ENCODE data around the gene PLOD3. TPM values are rescaled to one million over a fixed set of nuclear protein-coding genes. Genes with fewer than 3 reads are reported as not detected.

Gene PLOD3
- total and polyA plus RNA-seq, 3 experiments from 2014 or later: 23.1 to 45.4 (median 41.3) TPM

DNA sequence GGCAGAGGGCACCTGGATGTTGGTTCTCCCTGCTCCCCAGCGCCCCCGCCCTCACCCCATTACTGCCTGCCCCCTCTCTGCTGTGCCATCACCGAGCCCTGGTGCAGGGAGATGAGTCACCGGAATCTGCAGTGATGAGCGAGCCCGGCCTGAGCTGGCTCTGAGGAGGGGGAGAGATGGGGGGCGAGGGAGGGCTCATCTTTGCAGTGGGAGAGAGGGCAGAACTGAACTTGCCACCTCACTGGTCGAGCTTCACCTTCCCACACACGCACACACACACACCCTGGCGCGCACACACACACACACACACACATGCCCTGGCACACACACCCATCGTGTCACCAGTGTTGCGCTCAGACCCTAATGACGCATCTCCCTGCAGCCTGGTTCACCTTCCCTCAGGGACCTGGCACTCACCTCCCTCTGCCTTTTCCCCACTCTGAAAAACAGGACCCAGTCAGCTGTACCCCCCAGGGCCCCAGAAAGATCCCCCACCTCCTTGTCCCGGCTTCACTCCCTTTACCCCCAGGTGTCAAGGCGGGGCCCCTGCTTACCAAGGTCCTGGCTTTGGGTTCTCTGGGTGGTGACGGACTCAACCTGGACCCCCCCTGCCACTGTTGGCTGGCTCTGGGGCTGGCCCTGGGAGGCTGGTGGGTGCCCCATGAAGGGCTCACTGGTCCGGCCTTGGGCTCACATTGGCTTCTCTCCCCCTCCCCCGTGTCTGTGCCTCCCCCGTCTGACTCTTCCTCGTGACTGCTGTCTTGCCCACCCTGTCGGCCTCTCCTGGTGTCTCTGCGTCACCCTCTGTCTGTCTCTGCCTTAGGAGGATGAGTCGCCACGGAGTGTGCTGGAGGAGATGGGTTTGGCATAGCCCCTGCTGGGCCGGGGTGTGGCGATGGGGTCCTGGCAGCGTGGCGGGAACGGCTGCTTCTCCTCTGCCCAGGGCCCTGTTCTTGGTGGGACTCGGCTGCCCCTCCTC is 57.4 kb downstream of the PLOD3 start:
- Histone ChIP-seq H3K27me3 (ENCODE audit: insufficient read depth, low read length, poor library complexity, severe bottlenecking) (peaks cover 22% of the 10 kb centered on the region), H3K4me3 (ENCODE audit: low read length) (no peak overlapping the region), H3K4me1 (ENCODE audit: insufficient read depth, low read length) (peaks cover 22% of the 10 kb centered on the region), H3K36me3 (ENCODE audit: insufficient read depth, low read length) (no peaks in the 10 kb centered on the region), H3K27ac (ENCODE audit: low read depth, low read length) (no peak overlapping the region), H3K9me3 (ENCODE audit: low read length) (no peaks in the 10 kb centered on the region)
- no peak overlapping the region for H3K4me3 Mint-ChIP-seq
- no peak for DNase-seq
- peaks cover 5 to 26% (median 8%) of the 10 kb centered on the region in 3 donors for H3K36me3 Mint-ChIP-seq
- peaks cover 16% of the 10 kb centered on the region in 2 donors for H3K27me3 Mint-ChIP-seq
- CTCF ChIA-PET: interaction anchor here (5.2 kb wide), 1 partner anchor 16 kb away, joined by 38 read pairs; no protein-coding TSS in a partner anchor
- POLR2A ChIA-PET: no interaction called here
- H3K4me1 Mint-ChIP-seq: peaks cover 15 to 27% (median 17%) of the 10 kb centered on the region in 3 donors
- no peaks in the 10 kb centered on the region for H3K9me3 Mint-ChIP-seq
- H3K27ac Mint-ChIP-seq: peak overlapping the region in 2 of 8 donors; percentile 77 to 91

DNA sequence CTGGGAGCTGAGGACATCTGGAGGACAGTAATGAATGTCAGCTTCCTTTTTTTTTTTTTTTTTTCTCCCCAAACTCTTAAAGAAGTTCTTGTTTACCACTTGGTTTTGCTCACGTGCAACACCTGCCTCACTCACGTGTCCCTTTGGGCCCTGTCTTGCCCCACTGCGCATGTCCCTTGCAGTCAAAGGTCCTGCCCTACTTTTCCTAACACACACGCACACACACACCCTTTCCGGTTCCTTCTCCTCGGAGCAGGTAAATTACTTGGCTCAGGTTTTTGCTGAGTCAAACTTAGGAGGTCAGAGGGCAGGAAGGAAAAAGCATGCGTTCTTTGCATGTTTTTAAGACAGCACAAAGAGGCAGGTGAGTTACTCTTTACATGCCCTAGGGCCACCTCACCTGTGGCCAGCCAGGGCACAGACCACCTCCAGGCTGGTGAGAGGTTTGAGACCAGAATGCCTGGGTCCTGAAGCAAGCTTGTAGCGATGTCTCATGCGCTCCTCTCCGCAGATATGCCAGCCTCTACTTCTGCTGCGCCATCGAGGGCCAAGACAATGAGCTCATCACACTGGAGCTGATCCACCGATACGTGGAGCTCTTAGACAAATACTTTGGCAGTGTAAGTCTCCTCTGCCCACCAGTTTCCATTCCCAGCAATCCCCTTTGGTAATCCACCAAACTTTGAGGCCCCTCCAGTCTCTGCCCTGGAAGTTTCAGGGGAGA is 60.4 kb downstream of the PLOD3 start:
- ChIA-PET CTCF (interaction anchor here (1.3 to 5.2 kb wide), 4 partner anchors 8 to 126 kb away, joined by 4 to 38 read pairs (median 6); partner anchors contain the start of gene VGF), POLR2A (no interaction called here)
- Mint-ChIP-seq H3K27me3 (peaks cover 7 to 8% of the 10 kb centered on the region in 2 donors), H3K9me3 (no peaks in the 10 kb centered on the region), H3K4me1 (peaks cover 9 to 14% (median 14%) of the 10 kb centered on the region in 3 donors), H3K36me3 (peaks cover 5 to 26% (median 8%) of the 10 kb centered on the region in 3 donors), H3K27ac (no peak overlapping the region), H3K4me3 (peak overlapping the region in 1 of 7 donors; percentile 66)
- peaks cover 14% of the 10 kb centered on the region for H3K4me1 ChIP-seq (ENCODE audit: insufficient read depth, low read length)
- no peak overlapping the region for H3K27ac ChIP-seq (ENCODE audit: low read depth, low read length)
- H3K4me3 ChIP-seq (ENCODE audit: low read length): no peak overlapping the region
- H3K27me3 ChIP-seq (ENCODE audit: insufficient read depth, low read length, poor library complexity, severe bottlenecking): peaks cover 3% of the 10 kb centered on the region
- no peaks in the 10 kb centered on the region for H3K9me3 ChIP-seq (ENCODE audit: low read length)
- DNase-seq: no peak
- no peaks in the 10 kb centered on the region for H3K36me3 ChIP-seq (ENCODE audit: insufficient read depth, low read length)

DNA sequence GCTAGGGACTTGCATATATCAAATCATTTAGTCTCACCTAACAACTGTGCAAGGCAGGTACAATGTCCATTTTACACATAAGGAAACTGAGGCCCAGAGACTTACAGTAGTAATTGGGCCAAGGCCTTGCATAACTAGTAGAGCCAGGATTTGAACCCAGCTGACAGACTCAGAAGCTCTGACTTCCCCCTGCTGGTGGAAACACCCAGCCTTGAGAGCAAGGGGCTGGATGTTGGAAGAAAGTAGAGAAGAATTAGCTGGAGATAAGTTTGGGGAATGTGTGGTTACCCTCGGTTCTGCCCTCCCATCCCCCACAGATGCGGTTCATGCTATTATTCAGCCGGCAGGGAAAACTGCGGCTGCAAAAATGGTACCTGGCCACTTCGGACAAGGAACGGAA is 61.1 kb downstream of the PLOD3 start:
- H3K27me3 ChIP-seq (ENCODE audit: insufficient read depth, low read length, poor library complexity, severe bottlenecking): no peaks in the 10 kb centered on the region
- peaks cover 5 to 26% (median 8%) of the 10 kb centered on the region in 3 donors for H3K36me3 Mint-ChIP-seq
- H3K27me3 Mint-ChIP-seq: peaks cover 3 to 4% of the 10 kb centered on the region in 2 donors
- peaks cover 9 to 14% (median 14%) of the 10 kb centered on the region in 3 donors for H3K4me1 Mint-ChIP-seq
- no peak overlapping the region for H3K27ac ChIP-seq (ENCODE audit: low read depth, low read length)
- POLR2A ChIA-PET: no interaction called here
- CTCF ChIA-PET: interaction anchor here (1.3 to 5.2 kb wide), 3 partner anchors 9 to 18 kb away, joined by 4 to 38 read pairs (median 9); partner anchors contain the start of gene VGF
- H3K4me3 Mint-ChIP-seq: peak overlapping the region in 5 of 7 donors; percentile 12 to 78 (median 49)
- no peak for DNase-seq
- H3K4me1 ChIP-seq (ENCODE audit: insufficient read depth, low read length): peaks cover 14% of the 10 kb centered on the region
- H3K4me3 ChIP-seq (ENCODE audit: low read length): no peak overlapping the region
- H3K9me3 Mint-ChIP-seq: no peaks in the 10 kb centered on the region
- no peak overlapping the region for H3K27ac Mint-ChIP-seq
- no peaks in the 10 kb centered on the region for H3K36me3 ChIP-seq (ENCODE audit: insufficient read depth, low read length)
- no peaks in the 10 kb centered on the region for H3K9me3 ChIP-seq (ENCODE audit: low read length)

Other genes with a start within 250 kb of the PLOD3 start
- gene MUC12, start 248.0 kb downstream of the PLOD3 start, total RNA-seq: under 1 TPM in 1 of 2 experiments, not detected in 1; 0.35 TPM
- 0.54 TPM for gene MUC12, start 248.0 kb downstream of the PLOD3 start, polyA plus RNA-seq
- gene MUC17, start 197.5 kb downstream of the PLOD3 start, total RNA-seq: not detected
- gene MUC17, start 197.5 kb downstream of the PLOD3 start, polyA plus RNA-seq: not detected
- 10 to 100 TPM; 29.1 to 31.9 TPM for gene TRIM56, start 132.1 kb downstream of the PLOD3 start, total RNA-seq
- 22.0 TPM for gene TRIM56, start 132.1 kb downstream of the PLOD3 start, polyA plus RNA-seq
- gene SERPINE1, start 90.5 kb downstream of the PLOD3 start, total RNA-seq: under 1 TPM; 0.31 to 0.44 TPM
- gene SERPINE1, start 90.5 kb downstream of the PLOD3 start, polyA plus RNA-seq: not detected
- gene AP1S1, start 63.1 kb downstream of the PLOD3 start, total RNA-seq: 10 to 100 TPM; 42.6 to 43.6 TPM
- 4.4 TPM for gene AP1S1, start 63.1 kb downstream of the PLOD3 start, polyA plus RNA-seq
- under 1 TPM; 0.13 to 0.16 TPM for gene VGF, start 52.0 kb downstream of the PLOD3 start, total RNA-seq
- not detected for gene VGF, start 52.0 kb downstream of the PLOD3 start, polyA plus RNA-seq
- not detected for gene NAT16, start 37.3 kb downstream of the PLOD3 start, total RNA-seq
- not detected for gene NAT16, start 37.3 kb downstream of the PLOD3 start, polyA plus RNA-seq
- gene MOGAT3, start 16.5 kb downstream of the PLOD3 start, total RNA-seq: not detected
- not detected for gene MOGAT3, start 16.5 kb downstream of the PLOD3 start, polyA plus RNA-seq
- 10 to 100 TPM; 50.6 to 51.7 TPM for gene ZNHIT1, start 584 bp upstream of the PLOD3 start, total RNA-seq
- gene ZNHIT1, start 584 bp upstream of the PLOD3 start, polyA plus RNA-seq: 66.2 TPM
- gene CLDN15, start 20.2 kb upstream of the PLOD3 start, total RNA-seq: 10 to 100 TPM; 19.5 to 20.3 TPM
- 1.2 TPM for gene CLDN15, start 20.2 kb upstream of the PLOD3 start, polyA plus RNA-seq
- gene FIS1, start 27.5 kb upstream of the PLOD3 start, total RNA-seq: 100 to 1,000 TPM; 137 to 139 TPM
- 206 TPM for gene FIS1, start 27.5 kb upstream of the PLOD3 start, polyA plus RNA-seq
- gene IFT22, start 104.2 kb upstream of the PLOD3 start, total RNA-seq: 10 to 100 TPM; 13.3 to 13.4 TPM
- 7.9 TPM for gene IFT22, start 104.2 kb upstream of the PLOD3 start, polyA plus RNA-seq
- not detected for gene COL26A1, start 145.3 kb upstream of the PLOD3 start, total RNA-seq
- gene COL26A1, start 145.3 kb upstream of the PLOD3 start, polyA plus RNA-seq: not detected